GM12873 (cell line): Measurements from ENCODE around the gene TMA7B.

ENCODE experiments used
- TF ChIP-seq, protein P1 (sequence below): IDR thresholded peaks from 2 replicates; pipeline ENCODE4 v1.5.1; 2012; ENCODE audit warnings: low read depth, mild to moderate bottlenecking, moderate library complexity, low read length, control low read depth; ENCODE audit not compliant: insufficient read depth; ENCODE audit errors: missing control alignments

The TMA7B gene

DNA sequence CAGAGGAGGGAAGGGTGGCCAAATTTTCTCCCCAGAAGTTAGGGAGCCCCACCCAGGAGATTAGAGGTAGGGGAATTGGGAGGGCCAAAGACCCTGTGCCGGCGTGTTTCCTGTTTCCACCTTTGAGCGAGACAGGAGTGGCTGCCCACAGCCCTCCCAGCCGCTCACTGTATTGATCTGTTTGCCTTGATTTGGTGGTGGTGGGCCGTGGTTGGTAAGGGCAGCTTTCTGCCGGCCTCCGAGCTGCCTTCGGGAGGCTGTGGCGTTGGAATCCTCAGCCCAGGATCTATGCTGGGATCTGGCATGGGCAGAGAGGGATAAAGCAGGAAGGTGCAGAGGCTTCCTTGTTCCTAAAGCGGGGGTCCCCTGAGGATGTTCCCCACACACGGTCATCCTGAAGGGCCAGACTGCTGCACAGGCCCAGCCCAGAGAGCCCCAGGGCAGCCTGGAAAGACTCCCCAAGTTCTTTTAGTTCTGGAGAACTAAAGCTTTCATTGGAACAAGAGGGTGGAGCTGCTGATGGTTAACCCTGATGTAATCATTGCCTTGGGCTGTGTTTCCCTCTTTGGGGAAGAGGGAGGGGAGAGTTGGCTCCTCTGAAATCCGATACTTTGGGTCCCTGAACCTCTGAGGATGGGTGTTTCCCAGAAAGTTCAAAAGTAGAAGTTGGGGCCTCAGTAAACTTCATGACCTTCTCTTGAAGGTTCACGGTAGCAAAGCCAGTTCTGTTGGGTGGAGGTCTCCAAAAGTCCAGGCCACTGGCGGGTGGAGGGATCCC is 41.8 kb downstream of the TMA7B start:
- TF ChIP-seq, protein P1, sequence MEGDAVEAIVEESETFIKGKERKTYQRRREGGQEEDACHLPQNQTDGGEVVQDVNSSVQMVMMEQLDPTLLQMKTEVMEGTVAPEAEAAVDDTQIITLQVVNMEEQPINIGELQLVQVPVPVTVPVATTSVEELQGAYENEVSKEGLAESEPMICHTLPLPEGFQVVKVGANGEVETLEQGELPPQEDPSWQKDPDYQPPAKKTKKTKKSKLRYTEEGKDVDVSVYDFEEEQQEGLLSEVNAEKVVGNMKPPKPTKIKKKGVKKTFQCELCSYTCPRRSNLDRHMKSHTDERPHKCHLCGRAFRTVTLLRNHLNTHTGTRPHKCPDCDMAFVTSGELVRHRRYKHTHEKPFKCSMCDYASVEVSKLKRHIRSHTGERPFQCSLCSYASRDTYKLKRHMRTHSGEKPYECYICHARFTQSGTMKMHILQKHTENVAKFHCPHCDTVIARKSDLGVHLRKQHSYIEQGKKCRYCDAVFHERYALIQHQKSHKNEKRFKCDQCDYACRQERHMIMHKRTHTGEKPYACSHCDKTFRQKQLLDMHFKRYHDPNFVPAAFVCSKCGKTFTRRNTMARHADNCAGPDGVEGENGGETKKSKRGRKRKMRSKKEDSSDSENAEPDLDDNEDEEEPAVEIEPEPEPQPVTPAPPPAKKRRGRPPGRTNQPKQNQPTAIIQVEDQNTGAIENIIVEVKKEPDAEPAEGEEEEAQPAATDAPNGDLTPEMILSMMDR = no peak

DNA sequence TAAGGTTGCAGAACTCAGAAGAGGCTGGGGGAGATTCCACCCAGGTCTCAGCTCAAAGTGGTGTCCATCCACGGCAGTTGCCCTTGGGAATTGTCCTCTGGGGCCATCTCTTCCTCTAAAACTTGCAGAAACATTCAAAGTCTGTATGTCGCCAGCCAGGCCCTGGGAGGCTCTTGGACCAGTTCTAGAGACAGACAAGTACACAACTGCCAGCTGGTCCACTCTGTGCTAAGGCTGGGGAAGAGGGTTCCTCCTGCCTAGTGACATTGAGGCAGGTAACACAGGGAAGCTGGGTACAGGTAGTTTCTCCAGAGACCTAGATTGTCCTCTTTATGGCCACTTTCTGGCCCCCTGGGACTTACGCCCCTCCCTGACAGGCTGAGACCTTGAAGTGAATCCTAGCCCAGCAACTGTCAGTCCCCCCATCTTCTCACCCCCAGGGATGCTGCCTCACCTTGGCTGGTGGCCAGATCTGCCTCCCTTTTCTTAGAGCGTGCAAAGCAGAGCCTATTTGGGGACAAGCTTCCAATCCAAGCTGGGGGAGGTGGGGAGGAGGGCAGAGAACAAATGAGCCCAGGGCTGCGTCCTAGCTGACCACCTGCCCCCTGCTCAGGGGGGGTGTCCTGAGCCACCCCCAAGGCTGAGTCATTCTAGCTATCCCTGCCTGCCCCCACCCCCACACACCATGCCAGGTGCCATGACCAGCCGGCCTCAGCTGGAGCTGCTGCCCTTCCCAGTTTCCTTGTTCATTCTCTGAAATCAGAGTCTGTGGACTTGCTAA is 42.9 kb downstream of the TMA7B start:
- TF ChIP-seq, protein P1 = no peak

DNA sequence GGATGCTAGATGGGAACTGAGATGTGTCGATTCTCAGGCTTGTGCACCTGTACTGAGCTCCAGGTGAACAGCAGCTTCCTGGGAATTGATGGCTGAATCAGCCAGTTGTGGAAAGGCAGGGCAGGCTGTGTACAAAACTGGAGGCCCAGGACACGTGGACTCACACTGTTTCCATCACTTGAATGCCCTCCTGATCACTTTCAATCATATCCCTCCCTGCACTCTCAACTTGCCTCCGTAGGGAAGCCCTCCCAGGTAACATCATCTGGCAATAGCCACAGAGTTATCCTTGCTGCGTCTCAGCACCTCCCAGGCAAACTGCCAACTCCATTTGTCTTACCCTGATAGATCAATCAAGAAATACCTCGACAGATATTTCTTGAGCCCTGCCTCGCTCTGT is 44.6 kb downstream of the TMA7B start:
- TF ChIP-seq, protein P1 = no peak

DNA sequence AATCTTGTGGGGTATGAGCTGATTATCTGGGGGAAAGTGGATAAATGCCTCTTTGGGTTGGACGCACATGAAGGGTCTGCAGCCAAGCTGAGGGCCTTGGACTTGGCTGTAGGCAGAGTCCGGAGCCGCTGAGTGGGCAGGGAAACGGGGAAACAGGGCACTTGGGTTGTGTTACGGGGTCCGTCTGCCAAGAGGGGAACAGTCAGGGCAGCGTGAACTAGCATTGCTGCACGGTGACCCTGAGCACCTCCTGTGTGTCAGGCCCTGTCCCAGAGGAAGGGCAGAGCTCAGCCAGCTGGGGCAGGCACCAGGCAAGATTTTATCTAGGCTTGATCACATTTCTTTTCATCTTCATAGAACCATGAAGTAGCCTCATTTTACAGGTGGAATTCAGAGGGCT is 46.4 kb downstream of the TMA7B start:
- TF ChIP-seq, protein P1 = no peak

DNA sequence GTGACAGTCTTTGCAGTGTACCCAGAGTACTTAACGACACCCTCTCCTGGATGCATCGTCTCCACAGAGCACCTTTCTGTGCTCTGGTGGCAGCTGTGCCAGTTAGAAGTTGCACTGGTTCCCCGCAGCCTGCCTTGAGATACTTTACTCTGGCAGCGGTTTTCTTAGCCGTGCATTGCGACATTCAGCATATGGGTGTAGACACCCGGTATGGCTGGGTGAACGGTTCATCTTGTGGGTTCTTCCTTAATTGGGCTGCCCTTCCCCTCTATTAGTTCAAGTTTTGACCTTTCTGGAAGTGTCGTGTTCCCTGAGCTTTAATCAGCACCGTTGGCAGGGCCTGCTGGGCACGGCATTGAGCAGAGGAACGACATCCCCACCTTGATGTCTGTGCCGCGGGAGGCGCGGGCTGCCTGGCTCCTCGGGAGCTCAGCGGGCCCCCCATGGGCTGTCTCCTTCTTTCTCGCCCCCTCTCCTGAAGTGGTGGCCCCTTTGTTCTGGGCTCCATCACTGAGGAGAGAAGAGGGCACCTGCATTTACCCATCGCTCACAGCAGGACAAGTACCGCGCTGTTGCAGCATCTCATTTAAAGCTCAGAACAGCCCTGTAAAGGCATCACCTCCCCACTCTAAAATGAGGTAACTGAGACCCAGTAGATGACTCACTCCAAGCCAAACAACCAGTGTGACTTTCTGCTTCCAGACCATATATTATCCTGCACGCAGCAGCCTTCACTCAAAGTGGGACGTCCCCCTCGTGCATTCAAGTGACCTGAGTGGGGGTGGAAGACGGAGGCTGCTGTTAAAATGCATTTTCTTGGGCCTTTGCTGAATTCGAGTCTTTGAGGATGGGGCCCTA is 47.9 kb downstream of the TMA7B start:
- TF ChIP-seq, protein P1 = no peak

DNA sequence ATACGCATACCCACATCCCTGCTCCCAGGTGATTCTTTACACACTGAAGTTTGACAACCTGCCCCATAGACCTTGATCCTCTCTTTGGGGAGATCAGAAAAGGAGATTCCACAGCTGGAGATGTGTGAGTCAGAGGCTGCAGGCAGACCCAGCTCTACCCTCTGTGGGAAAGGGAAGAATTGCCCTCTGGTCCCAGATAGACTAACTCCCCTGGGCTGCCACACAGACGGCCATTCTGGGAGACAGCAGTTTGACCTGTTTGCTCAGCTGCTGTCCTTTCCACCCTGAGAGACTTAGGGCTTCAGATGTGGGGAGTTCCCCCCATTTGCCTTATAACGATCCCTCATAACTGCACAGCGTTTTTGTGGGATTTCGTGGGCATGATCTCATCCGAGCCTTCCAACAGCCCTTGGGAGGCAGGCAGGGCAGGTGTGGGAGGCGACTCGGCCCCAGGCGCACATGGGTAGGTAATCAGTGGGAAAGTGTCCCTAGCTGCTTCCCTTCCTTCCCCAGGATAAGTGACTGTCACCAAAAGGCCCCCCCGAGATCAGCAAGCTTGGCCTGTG is 48.6 kb downstream of the TMA7B start:
- TF ChIP-seq, protein P1 = no peak
